Panc1 (cell line): ENCODE measurements around the gene CERT1. TPM values are rescaled to one million over a fixed set of nuclear protein-coding genes. Genes with fewer than 3 reads are reported as not detected.

Source experiments
- ATAC-seq: fragments of 200-7000 bp; cut with Tn5 transposase; 2 replicates; pipeline ENCODE4 v1.9.1; 2020; ENCODE audit warnings: mild to moderate bottlenecking, moderate library complexity
- BruUV-seq: library from RNA; stranded (reverse); fragments of 400-500 nt; replicated peaks from 2 replicates; lab custom pipeline; 2021; lab: Mats Ljungman, UMichigan
- CTCF ChIA-PET: fragments of 300-600 bp; sonication (Branson Sonifier 250); formaldehyde crosslinking; loops from one replicate; lab custom pipeline; 2022; ENCODE audit warnings: antibody characterized with exemption; lab: Charles Lee
- POLR2A ChIA-PET: fragments of 300-600 bp; sonication (Branson Sonifier 250); formaldehyde crosslinking; loops from one replicate; lab custom pipeline; 2022; ENCODE audit warnings: antibody characterized with exemption; lab: Charles Lee
- DNase-seq: peaks from one replicate; pipeline ENCODE4 v3.0.0-alpha.2; 2010; ENCODE audit warnings: low read depth, low spot score
- H3K27ac ChIP-seq: 2 replicates; pipeline ENCODE4 v1.5.1; 2011; ENCODE audit warnings: mild to moderate bottlenecking, low read length, inconsistent platforms
- H3K27me3 ChIP-seq: fragments of 200-500 bp; sonication (Bioruptor generic); 2 replicates; pipeline ENCODE4 v1.6.0; 2014; ENCODE audit warnings: low read length, inconsistent platforms; ENCODE audit not compliant: control insufficient read depth, insufficient read depth
- H3K36me3 ChIP-seq: fragments of 200-500 bp; sonication (Bioruptor generic); 2 replicates; pipeline ENCODE4 v1.5.1; 2014; ENCODE audit warnings: inconsistent platforms, mild to moderate bottlenecking, low read length, moderate library complexity; ENCODE audit not compliant: control insufficient read depth, insufficient read depth
- H3K4me1 ChIP-seq: 2 replicates; pipeline ENCODE4 v1.5.1; 2011; ENCODE audit warnings: inconsistent platforms, mild to moderate bottlenecking, low read length, moderate library complexity; ENCODE audit not compliant: control insufficient read depth, insufficient read depth
- H3K4me3 ChIP-seq, 2 experiments: 2 replicates each; pipeline ENCODE4 v1.5.1; 2011 to 2012; ENCODE audit warnings: low read depth in 2 of 2, low read length in 2 of 2, mild to moderate bottlenecking in 2 of 2, inconsistent platforms in 1 of 2, moderate library complexity in 1 of 2
- H3K9me3 ChIP-seq: fragments of 200-500 bp; sonication (Bioruptor generic); 2 replicates; pipeline ENCODE4 v1.5.1; 2014; ENCODE audit warnings: low read depth, mild to moderate bottlenecking, inconsistent platforms, low read length, moderate library complexity; ENCODE audit not compliant: control insufficient read depth, insufficient read depth
- POLR2AphosphoS5 ChIP-seq: IDR thresholded peaks from 2 replicates; pipeline ENCODE4 v1.6.1; 2012; ENCODE audit warnings: mild to moderate bottlenecking, low read depth, low read length, moderate library complexity
- SIN3A ChIP-seq: IDR thresholded peaks from 2 replicates; pipeline ENCODE4 v1.6.1; 2012; ENCODE audit warnings: low read depth, mild to moderate bottlenecking, low read length, moderate library complexity, borderline replicate concordance; ENCODE audit not compliant: insufficient read depth
- TCF7L2 ChIP-seq: IDR thresholded peaks from 2 replicates; pipeline ENCODE4 v1.6.1; 2011; ENCODE audit warnings: mild to moderate bottlenecking, low read depth, low read length, inconsistent platforms
- in situ Hi-C: cut with HindIII; loops from 2 replicates; pipeline ENCODE4 v1.10.0; 2016; ENCODE audit warnings: low sequenced_read_pairs, low pct_unique_long_range_greater_than_20kb
- intact Hi-C: fragments of 100-400 bp; cut with micrococcal nuclease; formaldehyde crosslinking; loops from one replicate; pipeline ENCODE4 v1.10.0; 2022; ENCODE audit not compliant: unreplicated experiment
- total RNA-seq: library from RNA; stranded (reverse); gene quantifications from one replicate; pipeline ENCODE4 v1.2.1, GENCODE V29; 2021; ENCODE audit not compliant: unreplicated experiment
- TF ChIP-seq, protein P1 (sequence below), 2 experiments: IDR thresholded peaks; 2 replicates each; pipeline ENCODE4 v1.6.1; 2011 to 2012; ENCODE audit warnings: low read depth in 2 of 2, control low read depth in 1 of 2, low read length in 1 of 2, mild to moderate bottlenecking in 1 of 2, moderate library complexity in 1 of 2; ENCODE audit not compliant: insufficient read depth in 1 of 2
- TF ChIP-seq, protein P2 (sequence below): fragments of 450-650 bp; IDR thresholded peaks from 2 replicates; pipeline ENCODE4 v1.5.1; 2017; ENCODE audit warnings: mild to moderate bottlenecking

Gene CERT1
- total RNA-seq, 1 experiment from 2014 or later = 26.7 TPM

DNA sequence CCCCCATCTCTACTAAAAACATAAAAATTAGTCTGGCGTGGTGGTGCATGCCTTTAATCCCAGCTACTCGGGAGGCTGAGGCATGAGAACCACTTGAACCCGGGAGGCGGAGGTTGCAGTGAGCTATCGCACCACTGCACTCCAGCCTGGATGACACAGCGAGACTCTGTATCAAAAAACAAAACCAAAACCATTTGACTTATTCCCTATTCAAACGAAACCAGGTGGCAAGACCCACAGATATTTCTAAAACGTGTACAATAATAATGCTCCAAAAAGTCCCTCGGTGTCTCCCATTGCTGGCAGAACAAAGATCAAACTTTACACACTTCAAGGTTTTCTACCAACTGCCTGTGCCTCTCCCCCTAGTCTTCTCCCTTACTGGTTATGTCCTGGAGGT, 144.6 kb downstream of the CERT1 start:
- CTCF ChIA-PET = no interaction called here
- intact Hi-C loops = no loop called here
- BruUV-seq = no TSS peak

DNA sequence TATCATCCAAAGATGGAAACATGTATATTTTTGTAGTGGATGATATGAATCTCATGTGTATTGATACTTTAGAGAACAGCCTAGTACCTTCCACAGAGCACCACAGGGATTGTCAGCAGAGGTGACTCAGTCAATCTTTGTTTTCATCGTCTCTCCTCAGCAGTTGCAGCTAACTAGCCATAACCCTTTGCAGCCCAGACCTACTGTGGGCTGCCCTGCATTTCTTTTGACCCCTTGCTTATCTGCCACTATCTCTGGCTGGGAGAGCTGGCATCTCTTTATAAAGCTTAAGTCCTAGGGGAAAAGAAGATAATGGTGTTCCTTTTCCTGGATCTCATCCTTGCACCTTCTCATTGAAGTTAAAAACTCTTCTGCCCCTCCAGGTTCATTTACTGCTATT, 145.7 kb downstream of the CERT1 start:
- ChIA-PET CTCF (interaction anchor here (0.6 kb wide), 1 partner anchor 113 kb away, joined by 10 read pairs; no protein-coding TSS in a partner anchor), POLR2A (no interaction called here)
- ATAC-seq (no peak), DNase-seq (no peak)
- intact Hi-C loops (no loop called here), in situ Hi-C loops (no loop called here)
- no peak for TF ChIP-seq SIN3A
- no peak for TF ChIP-seq TCF7L2
- TF ChIP-seq, protein P1, sequence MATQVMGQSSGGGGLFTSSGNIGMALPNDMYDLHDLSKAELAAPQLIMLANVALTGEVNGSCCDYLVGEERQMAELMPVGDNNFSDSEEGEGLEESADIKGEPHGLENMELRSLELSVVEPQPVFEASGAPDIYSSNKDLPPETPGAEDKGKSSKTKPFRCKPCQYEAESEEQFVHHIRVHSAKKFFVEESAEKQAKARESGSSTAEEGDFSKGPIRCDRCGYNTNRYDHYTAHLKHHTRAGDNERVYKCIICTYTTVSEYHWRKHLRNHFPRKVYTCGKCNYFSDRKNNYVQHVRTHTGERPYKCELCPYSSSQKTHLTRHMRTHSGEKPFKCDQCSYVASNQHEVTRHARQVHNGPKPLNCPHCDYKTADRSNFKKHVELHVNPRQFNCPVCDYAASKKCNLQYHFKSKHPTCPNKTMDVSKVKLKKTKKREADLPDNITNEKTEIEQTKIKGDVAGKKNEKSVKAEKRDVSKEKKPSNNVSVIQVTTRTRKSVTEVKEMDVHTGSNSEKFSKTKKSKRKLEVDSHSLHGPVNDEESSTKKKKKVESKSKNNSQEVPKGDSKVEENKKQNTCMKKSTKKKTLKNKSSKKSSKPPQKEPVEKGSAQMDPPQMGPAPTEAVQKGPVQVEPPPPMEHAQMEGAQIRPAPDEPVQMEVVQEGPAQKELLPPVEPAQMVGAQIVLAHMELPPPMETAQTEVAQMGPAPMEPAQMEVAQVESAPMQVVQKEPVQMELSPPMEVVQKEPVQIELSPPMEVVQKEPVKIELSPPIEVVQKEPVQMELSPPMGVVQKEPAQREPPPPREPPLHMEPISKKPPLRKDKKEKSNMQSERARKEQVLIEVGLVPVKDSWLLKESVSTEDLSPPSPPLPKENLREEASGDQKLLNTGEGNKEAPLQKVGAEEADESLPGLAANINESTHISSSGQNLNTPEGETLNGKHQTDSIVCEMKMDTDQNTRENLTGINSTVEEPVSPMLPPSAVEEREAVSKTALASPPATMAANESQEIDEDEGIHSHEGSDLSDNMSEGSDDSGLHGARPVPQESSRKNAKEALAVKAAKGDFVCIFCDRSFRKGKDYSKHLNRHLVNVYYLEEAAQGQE (IDR thresholded peaks at IDR 0.05; ENCODE audit: insufficient read depth in 1 of 2, low read depth in 2 of 2, low read length in 1 of 2) = no peak
- no peak for TF ChIP-seq POLR2AphosphoS5
- TF ChIP-seq, protein P2, sequence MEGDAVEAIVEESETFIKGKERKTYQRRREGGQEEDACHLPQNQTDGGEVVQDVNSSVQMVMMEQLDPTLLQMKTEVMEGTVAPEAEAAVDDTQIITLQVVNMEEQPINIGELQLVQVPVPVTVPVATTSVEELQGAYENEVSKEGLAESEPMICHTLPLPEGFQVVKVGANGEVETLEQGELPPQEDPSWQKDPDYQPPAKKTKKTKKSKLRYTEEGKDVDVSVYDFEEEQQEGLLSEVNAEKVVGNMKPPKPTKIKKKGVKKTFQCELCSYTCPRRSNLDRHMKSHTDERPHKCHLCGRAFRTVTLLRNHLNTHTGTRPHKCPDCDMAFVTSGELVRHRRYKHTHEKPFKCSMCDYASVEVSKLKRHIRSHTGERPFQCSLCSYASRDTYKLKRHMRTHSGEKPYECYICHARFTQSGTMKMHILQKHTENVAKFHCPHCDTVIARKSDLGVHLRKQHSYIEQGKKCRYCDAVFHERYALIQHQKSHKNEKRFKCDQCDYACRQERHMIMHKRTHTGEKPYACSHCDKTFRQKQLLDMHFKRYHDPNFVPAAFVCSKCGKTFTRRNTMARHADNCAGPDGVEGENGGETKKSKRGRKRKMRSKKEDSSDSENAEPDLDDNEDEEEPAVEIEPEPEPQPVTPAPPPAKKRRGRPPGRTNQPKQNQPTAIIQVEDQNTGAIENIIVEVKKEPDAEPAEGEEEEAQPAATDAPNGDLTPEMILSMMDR = no peak
- Histone ChIP-seq H3K27ac (no peak overlapping the region), H3K36me3 (peaks cover 15% of the 10 kb centered on the region), H3K4me3 (no peak overlapping the region), H3K27me3 (no peaks in the 10 kb centered on the region), H3K4me1 (no peaks in the 10 kb centered on the region), H3K9me3 (no peaks in the 10 kb centered on the region)
- BruUV-seq = no TSS peak

More for the DNA sequence above, 144.6 kb downstream of the CERT1 start:
- in situ Hi-C loops = no loop called here
- peaks cover 5% of the 10 kb centered on the region for H3K36me3 ChIP-seq
- no peak overlapping the region for H3K4me3 ChIP-seq
- H3K4me1 ChIP-seq = no peaks in the 10 kb centered on the region
- ATAC-seq (no peak), DNase-seq (no peak)
- H3K27ac ChIP-seq = no peak overlapping the region
- no peaks in the 10 kb centered on the region for H3K9me3 ChIP-seq
- POLR2A ChIA-PET = no interaction called here
- no peaks in the 10 kb centered on the region for H3K27me3 ChIP-seq
- TF ChIP-seq, protein P1 (IDR thresholded peaks at IDR 0.05; ENCODE audit: insufficient read depth in 1 of 2, low read depth in 2 of 2, low read length in 1 of 2) = no peak
- TF ChIP-seq TCF7L2 (no peak), POLR2AphosphoS5 (no peak), SIN3A (no peak)
- TF ChIP-seq, protein P2 = no peak
